Brain microvascular endothelial cell (primary cell): ENCODE measurements around the gene CAMK2A.

Experiments
- DNase-seq: peaks from one replicate; pipeline ENCODE4 v3.0.0-alpha.2; 2020
- H3K27ac ChIP-seq: fragments of 250-450 bp; sonication (Bioruptor Pico); 2 replicates; pipeline ENCODE4 v1.5.1; 2020; ENCODE audit warnings: mild to moderate bottlenecking, moderate library complexity
- H3K27me3 ChIP-seq: fragments of 250-450 bp; sonication (Bioruptor Pico); replicated peaks from 2 replicates; pipeline ENCODE4 v1.5.1; 2020; ENCODE audit warnings: mild to moderate bottlenecking
- H3K36me3 ChIP-seq: fragments of 250-450 bp; sonication (Bioruptor Pico); replicated peaks from 2 replicates; pipeline ENCODE4 v1.5.1; 2020; ENCODE audit warnings: mild to moderate bottlenecking
- H3K4me3 ChIP-seq: 2 replicates; pipeline ENCODE4 v1.5.1; 2011; ENCODE audit warnings: low read depth, mild to moderate bottlenecking, control low read depth, low read length, moderate library complexity
- in situ Hi-C: cut with HindIII; loops from 2 replicates; pipeline ENCODE4 v1.10.0; 2017; ENCODE audit warnings: low sequenced_read_pairs, low pct_ligation_motif_present
- TF ChIP-seq, protein P1 (sequence below): IDR thresholded peaks from 2 replicates; pipeline ENCODE4 v1.5.1; 2011; ENCODE audit warnings: low read depth, mild to moderate bottlenecking, moderate library complexity, low read length, control low read depth, inconsistent platforms; ENCODE audit errors: missing control alignments

The CAMK2A gene

GRCh38 chr5:150319484-150319790 is 29.9 kb upstream of the CAMK2A start:
- Histone ChIP-seq H3K27me3 (no peaks in the 10 kb centered on the region), H3K4me3 (no peak overlapping the region), H3K27ac (no peak overlapping the region), H3K36me3 (no peaks in the 10 kb centered on the region)
- TF ChIP-seq, protein P1, sequence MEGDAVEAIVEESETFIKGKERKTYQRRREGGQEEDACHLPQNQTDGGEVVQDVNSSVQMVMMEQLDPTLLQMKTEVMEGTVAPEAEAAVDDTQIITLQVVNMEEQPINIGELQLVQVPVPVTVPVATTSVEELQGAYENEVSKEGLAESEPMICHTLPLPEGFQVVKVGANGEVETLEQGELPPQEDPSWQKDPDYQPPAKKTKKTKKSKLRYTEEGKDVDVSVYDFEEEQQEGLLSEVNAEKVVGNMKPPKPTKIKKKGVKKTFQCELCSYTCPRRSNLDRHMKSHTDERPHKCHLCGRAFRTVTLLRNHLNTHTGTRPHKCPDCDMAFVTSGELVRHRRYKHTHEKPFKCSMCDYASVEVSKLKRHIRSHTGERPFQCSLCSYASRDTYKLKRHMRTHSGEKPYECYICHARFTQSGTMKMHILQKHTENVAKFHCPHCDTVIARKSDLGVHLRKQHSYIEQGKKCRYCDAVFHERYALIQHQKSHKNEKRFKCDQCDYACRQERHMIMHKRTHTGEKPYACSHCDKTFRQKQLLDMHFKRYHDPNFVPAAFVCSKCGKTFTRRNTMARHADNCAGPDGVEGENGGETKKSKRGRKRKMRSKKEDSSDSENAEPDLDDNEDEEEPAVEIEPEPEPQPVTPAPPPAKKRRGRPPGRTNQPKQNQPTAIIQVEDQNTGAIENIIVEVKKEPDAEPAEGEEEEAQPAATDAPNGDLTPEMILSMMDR, result no peak
- DNase-seq, result no peak
- in situ Hi-C loops, result no loop called here

DNA sequence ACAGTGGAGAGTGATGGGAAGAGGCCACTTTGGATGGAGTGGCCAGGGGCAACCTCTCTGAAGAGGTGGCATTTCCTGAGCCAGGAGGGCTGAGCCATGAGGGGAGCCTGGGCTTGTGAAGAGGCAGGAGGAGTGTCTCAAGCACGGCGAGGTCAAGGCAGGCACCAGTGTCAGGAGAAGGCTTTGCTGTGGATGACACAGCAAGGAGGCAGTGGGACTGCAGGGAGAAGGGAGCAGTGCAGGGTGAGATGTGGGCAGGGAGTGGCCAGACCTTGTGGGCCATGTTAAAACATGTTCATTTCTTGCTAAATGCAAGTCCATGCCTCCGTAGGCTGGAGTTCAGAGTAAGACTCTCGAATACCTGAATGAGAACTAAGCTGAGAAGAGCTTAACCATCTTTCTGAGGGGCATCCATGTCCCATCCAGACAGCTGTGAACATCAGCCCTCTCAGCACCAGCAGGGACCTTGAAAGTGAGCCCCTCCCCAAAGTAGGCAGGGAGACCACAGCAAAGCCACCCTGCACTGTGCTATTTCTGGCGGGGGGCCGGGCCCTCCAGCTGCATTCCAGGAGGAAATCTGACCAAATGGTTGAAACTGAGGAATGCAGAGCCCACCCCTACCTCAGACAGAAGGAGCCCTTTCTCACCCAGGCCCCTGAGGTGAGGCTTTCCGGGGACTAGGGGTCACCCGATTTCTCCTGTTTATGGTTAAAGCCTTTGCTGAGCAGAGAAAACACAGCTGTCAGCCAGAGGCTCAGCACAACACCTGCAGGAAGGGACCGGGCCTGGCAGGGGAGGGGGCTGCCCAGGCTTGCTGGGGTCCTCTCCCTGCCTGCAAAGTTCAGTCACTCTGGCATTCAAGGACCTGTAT is 29.3 kb upstream of the CAMK2A start:
- in situ Hi-C loops, result no loop called here
- no peaks in the 10 kb centered on the region for H3K27me3 ChIP-seq
- peak overlapping the region; percentile 6 for H3K27ac ChIP-seq
- no peaks in the 10 kb centered on the region for H3K36me3 ChIP-seq
- no peak for DNase-seq
- TF ChIP-seq, protein P1, result no peak
- no peak overlapping the region for H3K4me3 ChIP-seq

DNA sequence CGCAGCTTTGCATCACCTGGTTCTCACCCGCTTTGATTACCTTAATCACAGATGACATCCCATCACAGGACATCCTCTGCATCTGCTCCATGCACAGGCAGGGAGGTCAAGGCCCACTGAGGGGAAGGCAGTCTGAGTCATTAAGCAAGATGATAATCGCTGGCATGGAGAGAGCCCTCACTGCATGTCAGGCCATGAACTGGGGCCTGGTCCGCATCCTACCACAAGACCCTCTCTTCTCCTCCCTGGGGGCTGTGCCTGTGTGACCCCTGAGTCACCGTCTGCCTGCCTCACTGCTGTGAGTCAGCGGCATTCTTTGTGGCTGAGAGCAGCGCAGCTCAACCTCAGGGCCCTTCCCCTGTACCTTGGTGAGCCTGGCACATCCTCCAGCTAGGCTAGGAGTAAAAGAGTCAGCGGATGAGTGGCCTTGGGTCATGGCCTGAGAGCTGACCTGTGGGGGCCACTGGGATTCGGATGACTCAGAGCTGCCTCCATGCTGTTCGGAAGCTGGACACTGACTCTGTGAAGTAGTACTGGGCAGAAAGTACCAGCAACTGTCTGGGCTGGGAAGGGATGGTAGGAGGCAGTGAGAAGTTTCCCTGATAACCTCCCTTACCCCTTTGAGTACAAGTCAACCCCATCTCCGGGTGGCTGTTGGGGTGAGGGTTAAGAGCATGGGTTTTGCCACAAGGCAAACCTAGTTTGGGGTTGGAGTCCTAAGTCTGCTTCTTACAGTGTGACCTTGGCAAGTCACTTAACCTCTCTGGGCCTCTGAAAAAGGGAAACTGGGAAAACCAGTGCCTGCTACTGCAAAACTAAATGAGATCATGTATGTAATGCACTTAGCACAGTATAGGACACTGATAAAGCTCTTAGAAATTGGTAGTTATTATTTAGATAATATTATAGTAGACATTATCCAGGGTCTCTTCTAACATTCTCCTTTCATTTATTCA is 27.8 kb upstream of the CAMK2A start:
- peak overlapping the region; percentile 91 for H3K27ac ChIP-seq

GRCh38 chr5:150316320-150316719 is 26.7 kb upstream of the CAMK2A start:
- no peak for DNase-seq
- no peak overlapping the region for H3K4me3 ChIP-seq
- in situ Hi-C loops, result no loop called here
- peak overlapping the region; percentile 91 for H3K27ac ChIP-seq
- TF ChIP-seq, protein P1, result no peak
- no peaks in the 10 kb centered on the region for H3K36me3 ChIP-seq
- H3K27me3 ChIP-seq, result no peaks in the 10 kb centered on the region

More for the DNA sequence above, 27.8 kb upstream of the CAMK2A start:
- TF ChIP-seq, protein P1, result no peak
- no peak overlapping the region for H3K4me3 ChIP-seq
- no peaks in the 10 kb centered on the region for H3K27me3 ChIP-seq
- in situ Hi-C loops, result no loop called here
- peak; percentile 95 for DNase-seq
- no peaks in the 10 kb centered on the region for H3K36me3 ChIP-seq

- Histone ChIP-seq H3K36me3 (no peaks in the 10 kb centered on the region), H3K27me3 (no peaks in the 10 kb centered on the region), H3K4me3 (no peak overlapping the region), H3K27ac (no peak overlapping the region)
- DNase-seq, result no peak
- in situ Hi-C loops, result no loop called here
- TF ChIP-seq, protein P1, result no peak
Measured at GRCh38 chr5:150315245-150315644, 25.7 kb upstream of the CAMK2A start.
